Natural killer cell (primary cell): ENCODE data around the gene CEP112. TPM values are rescaled to one million over a fixed set of nuclear protein-coding genes. Genes with fewer than 3 reads are reported as not detected.
A peak's percentile ranks its signal among the peaks of the same experiment; 100 is the strongest.

Experiments used
- ATAC-seq, 3 donors: fragments of 150-1000 bp in 2 of 3; fragments of 200-7000 bp in 1 of 3; cut with Tn5 transposase; 1 replicate in 1 of 3; 2 replicates in 2 of 3; pipeline ENCODE4 v1.10.0; 2021; ENCODE audit warnings: mild to moderate bottlenecking in 2 of 3, moderate library complexity in 2 of 3
- DNase-seq, 2 donors: peaks; one replicate each; pipeline versions ENCODE4 v3.0.0 to v3.0.0-alpha.2; 2013 to 2021; ENCODE audit warnings: mixed read lengths in 1 of 2
- H3K27ac ChIP-seq: one replicate; pipeline ENCODE4 v1.5.1; 2013; ENCODE audit warnings: mild to moderate bottlenecking, low read length
- H3K27me3 ChIP-seq: one replicate; pipeline ENCODE4 v1.6.1; 2013; ENCODE audit warnings: low read length; ENCODE audit not compliant: control insufficient read depth, insufficient read depth
- H3K36me3 ChIP-seq: one replicate; pipeline ENCODE4 v1.6.1; 2013; ENCODE audit warnings: low read length; ENCODE audit not compliant: control insufficient read depth, insufficient read depth
- H3K4me1 ChIP-seq: one replicate; pipeline ENCODE4 v1.6.1; 2013; ENCODE audit warnings: low read length; ENCODE audit not compliant: control insufficient read depth, insufficient read depth
- H3K4me3 ChIP-seq: one replicate; pipeline ENCODE4 v1.5.1; 2013; ENCODE audit warnings: low read length
- H3K9me3 ChIP-seq: one replicate; pipeline ENCODE4 v1.6.1; 2013; ENCODE audit warnings: low read length; ENCODE audit not compliant: control insufficient read depth, insufficient read depth
- H3K27ac Mint-ChIP-seq, 2 donors: one replicate each; pipeline ENCODE4 v1.8.0; 2022; ENCODE audit warnings: mild to moderate bottlenecking in 2 of 2, mixed read lengths in 2 of 2, moderate library complexity in 1 of 2
- H3K27me3 Mint-ChIP-seq, 2 donors: one replicate each; pipeline ENCODE4 v1.8.0; 2022; ENCODE audit warnings: low read depth in 2 of 2, mixed read lengths in 2 of 2
- H3K36me3 Mint-ChIP-seq: one replicate; pipeline ENCODE4 v1.8.0; 2022; ENCODE audit warnings: mixed read lengths
- H3K4me1 Mint-ChIP-seq, 2 donors: one replicate each; pipeline ENCODE4 v1.8.0; 2022; ENCODE audit warnings: mixed read lengths in 2 of 2
- H3K4me3 Mint-ChIP-seq: one replicate; pipeline ENCODE4 v1.8.0; 2022; ENCODE audit warnings: mild to moderate bottlenecking, moderate library complexity, mixed read lengths
- H3K9me3 Mint-ChIP-seq, 2 donors: one replicate each; pipeline ENCODE4 v1.8.0; 2022; ENCODE audit warnings: mixed read lengths in 2 of 2
- WGBS: methylation state at CpG from one replicate; pipeline ENCODE4 v1.1.7; 2013; ENCODE audit warnings: missing lambda C conversion rate; ENCODE audit not compliant: insufficient coverage; 5-methylcytosine and 5-hydroxymethylcytosine counted together
- intact Hi-C: fragments of 100-400 bp; cut with micrococcal nuclease; formaldehyde crosslinking; loops from one replicate; pipeline ENCODE4 v1.14.2; 2022
- total RNA-seq, 4 donors: library from RNA; stranded (reverse); fragments of 120-200 nt in 1 of 4; gene quantifications; one replicate each; pipeline versions ENCODE4 v1.2.3 to v1.2.4, GENCODE V29; 2013 to 2022
- TF ChIP-seq, protein P1 (sequence below): fragments of 200-600 bp; IDR thresholded peaks from one replicate; pipeline ENCODE4 v1.8.0; 2022; ENCODE audit warnings: antibody characterized with exemption

The CEP112 gene
- total RNA-seq, 3 donors from 2014 or later (not counting 1 experiment from before 2014, with no cell fraction given) = 0.60 to 1.1 (median 0.85) TPM

DNA sequence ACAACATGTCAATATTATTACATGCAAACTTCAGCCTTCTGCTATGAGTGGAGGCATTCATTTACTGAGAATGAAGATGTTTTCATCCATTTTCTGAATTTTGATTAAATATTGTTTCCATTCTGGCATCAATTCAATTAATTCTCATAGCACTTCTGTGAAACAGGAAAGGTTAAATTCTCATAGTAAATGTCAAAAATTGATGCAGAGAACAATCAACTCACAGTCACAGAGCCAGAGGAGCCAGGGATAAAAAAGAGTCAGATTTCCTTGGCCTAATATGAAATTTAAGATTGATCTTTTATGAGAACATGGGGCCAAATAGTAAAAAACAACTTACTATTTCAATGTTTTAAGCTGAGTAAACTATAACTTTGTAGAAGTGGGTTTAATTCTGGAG, 446.7 kb downstream of the CEP112 start:
- no peak overlapping the region for H3K4me3 Mint-ChIP-seq

DNA sequence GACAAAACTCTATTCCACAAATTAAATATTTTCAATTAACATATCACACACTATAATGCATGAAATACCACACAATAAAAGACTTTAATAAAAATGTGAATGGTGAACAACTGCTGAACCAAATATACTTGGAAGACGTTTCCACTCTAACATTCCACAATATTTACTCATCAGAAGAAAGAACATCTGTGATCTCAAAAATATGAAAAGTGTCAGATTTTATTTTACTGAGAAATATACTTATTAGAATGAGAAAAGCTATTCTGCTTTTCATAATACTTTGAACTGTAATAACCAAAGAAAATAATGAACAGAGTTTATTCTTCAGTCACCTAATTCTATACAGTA, 448.7 kb downstream of the CEP112 start:
- no peak overlapping the region for H3K4me3 Mint-ChIP-seq

More for the DNA sequence above, 446.7 kb downstream of the CEP112 start:
- Histone ChIP-seq H3K27ac (no peak overlapping the region), H3K4me1 (no peaks in the 10 kb centered on the region), H3K4me3 (no peak overlapping the region), H3K36me3 (no peaks in the 10 kb centered on the region), H3K27me3 (no peaks in the 10 kb centered on the region), H3K9me3 (no peaks in the 10 kb centered on the region)
- Mint-ChIP-seq H3K4me1 (no peaks in the 10 kb centered on the region), H3K36me3 (no peaks in the 10 kb centered on the region), H3K9me3 (no peaks in the 10 kb centered on the region), H3K27ac (no peak overlapping the region), H3K27me3 (peaks cover 0 to 2% of the 10 kb centered on the region in 2 donors)
- no peak for ATAC-seq
- TF ChIP-seq, protein P1, sequence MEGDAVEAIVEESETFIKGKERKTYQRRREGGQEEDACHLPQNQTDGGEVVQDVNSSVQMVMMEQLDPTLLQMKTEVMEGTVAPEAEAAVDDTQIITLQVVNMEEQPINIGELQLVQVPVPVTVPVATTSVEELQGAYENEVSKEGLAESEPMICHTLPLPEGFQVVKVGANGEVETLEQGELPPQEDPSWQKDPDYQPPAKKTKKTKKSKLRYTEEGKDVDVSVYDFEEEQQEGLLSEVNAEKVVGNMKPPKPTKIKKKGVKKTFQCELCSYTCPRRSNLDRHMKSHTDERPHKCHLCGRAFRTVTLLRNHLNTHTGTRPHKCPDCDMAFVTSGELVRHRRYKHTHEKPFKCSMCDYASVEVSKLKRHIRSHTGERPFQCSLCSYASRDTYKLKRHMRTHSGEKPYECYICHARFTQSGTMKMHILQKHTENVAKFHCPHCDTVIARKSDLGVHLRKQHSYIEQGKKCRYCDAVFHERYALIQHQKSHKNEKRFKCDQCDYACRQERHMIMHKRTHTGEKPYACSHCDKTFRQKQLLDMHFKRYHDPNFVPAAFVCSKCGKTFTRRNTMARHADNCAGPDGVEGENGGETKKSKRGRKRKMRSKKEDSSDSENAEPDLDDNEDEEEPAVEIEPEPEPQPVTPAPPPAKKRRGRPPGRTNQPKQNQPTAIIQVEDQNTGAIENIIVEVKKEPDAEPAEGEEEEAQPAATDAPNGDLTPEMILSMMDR = no peak
- intact Hi-C loops = no loop called here
- DNase-seq = no peak

DNA sequence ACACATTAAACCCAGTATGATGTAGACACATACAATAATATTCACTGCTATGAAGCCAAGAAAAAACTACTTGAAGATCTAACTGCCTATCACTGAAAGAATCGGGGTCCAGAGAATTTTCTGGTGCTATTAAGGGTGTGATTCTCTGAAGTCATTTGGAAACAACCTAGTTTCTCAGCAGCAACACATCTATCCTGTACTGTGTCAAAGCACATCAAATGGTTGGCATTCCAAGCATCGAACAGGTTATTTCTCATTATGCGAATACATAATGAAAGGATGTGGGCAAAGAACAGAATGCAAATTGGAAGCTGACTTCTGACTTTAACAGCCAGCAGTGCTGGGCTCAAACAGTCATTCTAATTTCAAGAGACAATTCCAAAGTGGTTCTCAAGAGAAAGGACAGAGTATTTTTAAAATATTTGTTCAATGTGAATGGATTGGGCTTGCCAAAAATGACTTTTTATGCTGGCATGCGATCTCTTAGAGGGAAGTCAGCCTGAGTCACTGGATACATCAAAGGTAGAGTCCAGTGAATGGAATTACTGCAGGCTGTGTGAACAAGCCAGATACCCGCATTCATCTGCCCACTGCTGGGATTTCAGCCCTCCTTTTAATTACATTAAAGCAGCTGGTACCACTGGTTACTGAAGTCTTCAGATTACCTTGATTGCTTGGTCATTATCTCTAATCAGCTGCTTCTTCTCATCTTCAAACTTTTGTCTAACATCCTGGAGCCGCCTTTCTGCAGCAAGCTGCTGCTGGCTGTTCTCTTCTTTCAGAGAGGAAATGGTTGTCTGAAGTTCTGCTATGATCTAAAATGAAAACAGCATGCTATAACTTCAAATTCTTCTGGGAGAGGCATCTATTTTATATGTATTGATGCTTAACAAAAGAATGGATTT, 449.3 kb downstream of the CEP112 start:
- intact Hi-C loops = no loop called here
- H3K27ac ChIP-seq = no peak overlapping the region
- H3K4me3 Mint-ChIP-seq = no peak overlapping the region
- H3K27me3 Mint-ChIP-seq = peaks cover 0 to 2% of the 10 kb centered on the region in 2 donors
- no peaks in the 10 kb centered on the region for H3K36me3 ChIP-seq
- DNase-seq = peak in 1 of 2 donors; percentile 30
- H3K4me3 ChIP-seq = no peak overlapping the region
- no peaks in the 10 kb centered on the region for H3K4me1 ChIP-seq
- H3K9me3 Mint-ChIP-seq = no peaks in the 10 kb centered on the region
- no peak overlapping the region for H3K27ac Mint-ChIP-seq
- TF ChIP-seq, protein P1 = no peak
- H3K36me3 Mint-ChIP-seq = no peaks in the 10 kb centered on the region
- ATAC-seq = no peak
- no peaks in the 10 kb centered on the region for H3K9me3 ChIP-seq
- no peaks in the 10 kb centered on the region for H3K4me1 Mint-ChIP-seq
- no peaks in the 10 kb centered on the region for H3K27me3 ChIP-seq
- 87% methylated on average over 5 of the region's 6 CpGs for WGBS

More for the DNA sequence above, 448.7 kb downstream of the CEP112 start:
- no peak for ATAC-seq
- Mint-ChIP-seq H3K27me3 (peaks cover 0 to 2% of the 10 kb centered on the region in 2 donors), H3K4me1 (no peaks in the 10 kb centered on the region), H3K27ac (no peak overlapping the region), H3K36me3 (no peaks in the 10 kb centered on the region), H3K9me3 (no peaks in the 10 kb centered on the region)
- H3K27me3 ChIP-seq = no peaks in the 10 kb centered on the region
- TF ChIP-seq, protein P1 = no peak
- H3K4me3 ChIP-seq = no peak overlapping the region
- WGBS = no CpG with 5 or more reads among the region's 1 CpG
- no peaks in the 10 kb centered on the region for H3K36me3 ChIP-seq
- no peaks in the 10 kb centered on the region for H3K9me3 ChIP-seq
- no peak overlapping the region for H3K27ac ChIP-seq
- H3K4me1 ChIP-seq = no peaks in the 10 kb centered on the region
- intact Hi-C loops = no loop called here
- no peak for DNase-seq

DNA sequence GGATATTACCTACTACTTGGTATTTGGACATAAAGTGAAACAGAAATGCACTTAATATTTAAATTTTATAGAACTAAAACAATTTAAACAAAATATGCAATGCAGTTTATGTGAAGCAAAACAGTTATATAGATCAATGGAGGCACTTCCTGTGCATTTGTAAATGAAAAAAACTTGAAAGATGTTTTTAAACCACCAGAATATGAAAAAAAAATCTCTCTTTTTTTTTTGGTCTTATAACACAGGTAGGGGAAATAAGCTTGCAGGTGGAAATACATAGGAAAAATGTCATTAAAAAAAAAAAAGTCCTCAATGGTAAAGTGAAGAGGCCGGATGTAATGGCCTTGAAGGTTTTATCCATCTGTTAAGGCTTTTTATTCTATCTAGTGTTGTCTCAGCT, 450.2 kb downstream of the CEP112 start:
- Histone ChIP-seq H3K4me1 (no peaks in the 10 kb centered on the region), H3K36me3 (no peaks in the 10 kb centered on the region), H3K27ac (no peak overlapping the region), H3K4me3 (no peak overlapping the region), H3K9me3 (no peaks in the 10 kb centered on the region), H3K27me3 (no peaks in the 10 kb centered on the region)
- Mint-ChIP-seq H3K4me3 (no peak overlapping the region), H3K36me3 (no peaks in the 10 kb centered on the region), H3K4me1 (no peaks in the 10 kb centered on the region), H3K9me3 (no peaks in the 10 kb centered on the region), H3K27ac (no peak overlapping the region), H3K27me3 (peaks cover 0 to 2% of the 10 kb centered on the region in 2 donors)
- DNase-seq (peak in 1 of 2 donors; percentile 19), ATAC-seq (no peak)
- TF ChIP-seq, protein P1 = no peak
- intact Hi-C loops = no loop called here
- WGBS = no CpG with 5 or more reads among the region's 1 CpG
